ENCODE measurements around the gene OSBPL3.

Gene OSBPL3

GRCh38 chr7:24980534-24981170 lies 674 bp upstream of the OSBPL3 start:
- DNase-seq (ENCODE audit: low read depth in 2 of 2) = peak; percentile 25 to 32

- DNase-seq (ENCODE audit: low read depth in 2 of 2) = peak; percentile 66 to 76
Measured at GRCh38 chr7:24979470-24979862, 512 bp downstream of the OSBPL3 start.

GRCh38 chr7:24978843-24979469 lies 1.0 kb downstream of the OSBPL3 start:
- no peak for DNase-seq (ENCODE audit: low read depth in 2 of 2)

DNA sequence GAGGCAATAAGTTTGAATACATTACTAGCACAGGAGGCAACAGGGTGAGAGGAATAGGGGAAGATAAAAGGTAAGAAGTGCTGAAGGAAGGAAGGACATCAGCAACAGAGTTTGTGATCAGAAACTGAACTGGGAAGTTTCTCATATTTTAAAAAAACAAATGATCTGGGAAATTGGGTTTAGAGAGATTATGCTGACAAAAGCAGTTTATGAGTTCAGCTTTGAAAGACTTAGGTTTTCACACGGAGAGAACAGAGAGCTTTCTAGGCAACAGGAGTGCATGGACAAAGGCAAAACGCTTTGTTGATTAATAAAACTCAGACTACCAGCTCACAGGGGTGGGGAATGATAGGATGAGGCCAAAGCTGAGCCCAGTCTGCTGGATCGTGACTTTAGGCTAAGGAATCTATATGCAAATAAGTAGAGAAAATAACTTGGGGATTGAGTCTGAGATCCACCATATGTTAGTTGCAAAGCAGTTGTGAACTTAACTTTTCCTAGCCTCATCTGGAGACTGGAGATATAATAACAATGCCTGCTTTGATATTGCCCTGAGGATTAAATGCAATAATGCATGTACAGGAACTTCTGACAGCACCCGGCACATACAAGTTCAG lies 4.2 kb downstream of the OSBPL3 start:
- no peak for DNase-seq (ENCODE audit: low read depth in 2 of 2)

- DNase-seq (ENCODE audit: low read depth in 2 of 2) = no peak
Measured at GRCh38 chr7:24975172-24975571, 4.8 kb downstream of the OSBPL3 start.

- DNase-seq (ENCODE audit: low read depth in 2 of 2) = no peak
Measured at GRCh38 chr7:24974026-24974832, 5.7 kb downstream of the OSBPL3 start.

DNA sequence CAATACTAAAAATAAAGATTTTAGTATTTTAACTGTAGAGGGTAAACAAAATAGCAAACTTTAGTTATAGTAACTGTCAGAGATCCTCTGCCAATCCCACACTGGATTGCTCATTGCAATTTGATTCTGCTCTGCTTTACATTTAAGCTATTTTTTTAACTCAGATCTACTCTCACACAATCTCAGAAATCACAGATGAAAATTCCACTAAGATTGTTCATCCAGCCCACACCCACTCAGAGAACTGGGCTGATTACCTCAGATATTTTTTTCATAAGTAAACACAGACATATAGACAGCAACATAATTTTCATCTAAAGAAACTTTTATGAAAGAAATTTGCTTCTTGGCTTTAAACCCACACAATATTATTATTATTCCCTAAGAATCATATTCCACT lies 7.0 kb downstream of the OSBPL3 start:
- DNase-seq (ENCODE audit: low read depth in 2 of 2) = no peak

- DNase-seq (ENCODE audit: low read depth in 2 of 2) = no peak
Measured at GRCh38 chr7:24972166-24972477, 7.9 kb downstream of the OSBPL3 start.

GRCh38 chr7:24971333-24972165 lies 8.4 kb downstream of the OSBPL3 start:
- no peak for DNase-seq (ENCODE audit: low read depth in 2 of 2)

GRCh38 chr7:24970676-24971075 lies 9.3 kb downstream of the OSBPL3 start:
- DNase-seq (ENCODE audit: low read depth in 2 of 2) = no peak

- no peak for DNase-seq (ENCODE audit: low read depth in 2 of 2)
Measured at GRCh38 chr7:24968165-24968564, 11.8 kb downstream of the OSBPL3 start.

DNA sequence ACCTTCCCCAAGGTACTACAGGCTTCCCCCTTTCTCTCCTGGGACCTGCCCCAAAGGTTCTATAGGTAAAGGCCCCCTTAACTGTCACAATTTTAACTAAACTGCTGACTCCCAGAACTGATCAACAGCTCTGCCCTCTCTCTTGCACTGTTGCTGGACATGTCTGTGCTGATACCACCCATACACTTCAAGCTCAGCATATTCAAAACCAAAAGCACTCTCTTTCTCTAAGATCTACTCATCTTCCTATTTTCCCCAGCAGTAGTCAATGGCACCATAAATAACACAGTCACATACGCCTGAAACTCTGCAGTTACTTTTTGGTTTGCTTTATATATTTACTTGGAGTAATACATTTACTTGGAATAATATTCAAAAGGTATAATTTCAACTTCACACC lies 12.3 kb downstream of the OSBPL3 start:
- DNase-seq (ENCODE audit: low read depth in 2 of 2) = no peak

DNA sequence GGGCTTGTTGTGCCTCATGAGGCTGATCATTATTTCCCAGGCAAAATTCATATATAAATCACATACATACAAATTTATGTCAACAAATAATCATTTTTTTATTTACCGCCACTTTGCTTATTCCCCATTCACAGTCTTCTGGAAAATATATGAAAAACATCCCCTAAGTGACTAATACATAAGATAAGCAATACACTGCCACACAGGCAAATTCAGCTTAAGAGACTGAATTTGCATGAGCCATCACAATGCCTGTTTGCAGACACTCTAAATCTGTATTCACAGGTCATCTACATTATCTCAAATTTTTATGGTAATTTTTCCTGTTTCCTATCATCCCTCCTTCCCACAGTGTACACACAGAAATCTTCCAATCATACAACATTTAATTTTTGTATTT lies 13.2 kb downstream of the OSBPL3 start:
- DNase-seq (ENCODE audit: low read depth in 2 of 2) = no peak

GRCh38 chr7:24965831-24966708 lies 13.9 kb downstream of the OSBPL3 start:
- DNase-seq (ENCODE audit: low read depth in 2 of 2) = peak in 1 of 2 donors; percentile 33

DNA sequence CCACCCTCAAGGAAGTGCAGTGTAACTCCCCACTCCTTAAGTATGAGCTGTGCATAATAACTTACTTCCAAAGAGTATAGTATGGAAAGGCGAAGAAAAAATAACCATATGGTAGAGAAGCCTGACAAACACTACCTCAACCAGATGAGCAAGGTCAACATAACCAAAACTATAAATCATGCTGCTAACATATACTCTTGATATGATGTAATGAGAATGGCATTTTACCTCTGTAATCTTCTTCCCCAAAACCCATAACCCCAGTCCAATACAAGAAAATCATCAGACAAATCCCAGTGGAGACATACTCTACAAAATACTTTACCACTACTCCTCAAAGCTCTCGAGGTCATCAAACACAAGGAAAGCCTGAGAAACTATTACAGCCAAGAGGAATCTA lies 15.8 kb downstream of the OSBPL3 start:
- no peak for DNase-seq (ENCODE audit: low read depth in 2 of 2)

DNA sequence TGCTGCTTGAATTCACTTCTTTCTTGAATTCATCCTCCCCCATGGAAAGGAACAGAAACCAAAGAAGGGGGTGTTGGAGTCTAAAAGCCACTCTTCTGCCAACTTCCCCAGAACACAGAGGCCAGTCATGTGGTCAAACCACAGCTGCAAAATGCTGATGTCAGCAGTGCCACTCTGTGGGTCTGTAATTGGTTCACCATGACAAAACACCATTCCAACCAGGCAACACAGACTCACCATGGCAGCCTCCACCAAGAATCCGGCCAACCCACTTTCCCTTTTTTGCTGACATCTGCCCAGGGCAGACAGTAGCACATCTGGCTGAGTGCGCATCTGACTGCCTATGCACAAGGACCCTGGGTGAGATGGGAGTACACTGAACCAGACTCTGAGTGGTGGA lies 16.8 kb downstream of the OSBPL3 start:
- DNase-seq (ENCODE audit: low read depth in 2 of 2) = peak in 1 of 2 donors; percentile 32

DNA sequence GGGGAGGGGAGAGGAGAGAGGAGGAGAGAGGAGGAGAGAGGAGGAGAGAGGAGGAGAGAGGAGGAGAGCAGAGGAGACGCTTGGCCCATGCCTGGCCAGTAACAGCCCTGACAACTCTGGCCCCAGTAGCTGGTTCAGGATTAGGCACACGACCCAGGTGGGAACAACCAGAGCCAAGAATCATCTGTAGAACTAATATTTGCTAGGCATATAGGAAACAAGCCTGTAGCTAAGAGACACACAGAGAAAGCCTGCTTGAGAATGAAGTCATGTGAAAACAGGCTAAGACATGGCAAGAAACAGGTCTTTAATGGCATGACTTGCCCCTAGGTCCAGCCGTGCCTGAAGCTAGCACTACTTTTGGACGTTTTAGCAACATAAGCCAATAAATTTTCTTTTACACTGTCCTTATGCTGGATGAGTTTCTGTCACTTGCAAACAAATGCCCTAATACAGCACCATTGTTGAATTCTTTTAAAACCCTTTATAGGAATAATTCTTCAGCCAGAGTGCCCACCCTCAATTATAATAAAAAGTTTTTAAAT lies 17.5 kb downstream of the OSBPL3 start:
- no peak for DNase-seq (ENCODE audit: low read depth in 2 of 2)

DNA sequence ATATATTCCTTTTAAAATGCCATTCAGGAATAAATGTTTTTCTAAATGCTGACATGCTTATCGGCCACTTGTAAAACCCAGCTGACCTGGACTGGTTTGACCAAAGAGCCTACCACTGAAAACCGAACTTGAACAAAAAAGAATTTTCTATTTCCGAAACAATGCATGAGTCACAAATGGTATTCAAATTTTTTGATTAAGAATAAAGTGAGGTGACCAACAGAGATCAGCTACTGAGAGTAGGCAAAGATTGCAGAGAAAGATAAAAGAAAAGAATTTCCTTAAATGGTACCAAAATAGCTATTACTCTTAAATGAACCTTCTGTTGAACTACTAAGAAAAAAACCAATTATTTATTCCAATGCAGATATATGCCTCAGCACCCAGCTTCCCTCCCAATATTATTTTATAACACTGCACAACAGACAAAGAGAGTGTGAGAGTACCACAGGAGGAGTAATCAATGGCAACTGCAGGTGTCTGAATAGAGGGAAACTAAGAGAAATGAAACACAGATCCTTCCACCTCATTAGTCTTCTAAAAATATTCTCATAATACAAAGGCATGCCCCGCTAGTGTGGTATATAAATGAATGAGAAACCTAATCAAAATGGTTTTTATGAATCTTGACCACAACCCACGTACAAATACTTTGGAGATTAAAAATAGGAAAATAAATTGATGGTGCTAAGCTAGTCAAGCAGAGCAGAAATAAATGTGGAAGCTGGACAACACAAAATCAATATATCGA lies 20.1 kb downstream of the OSBPL3 start:
- DNase-seq (ENCODE audit: low read depth in 2 of 2) = no peak

- no peak for DNase-seq (ENCODE audit: low read depth in 2 of 2)
Measured at GRCh38 chr7:24958399-24958798, 21.6 kb downstream of the OSBPL3 start.

DNA sequence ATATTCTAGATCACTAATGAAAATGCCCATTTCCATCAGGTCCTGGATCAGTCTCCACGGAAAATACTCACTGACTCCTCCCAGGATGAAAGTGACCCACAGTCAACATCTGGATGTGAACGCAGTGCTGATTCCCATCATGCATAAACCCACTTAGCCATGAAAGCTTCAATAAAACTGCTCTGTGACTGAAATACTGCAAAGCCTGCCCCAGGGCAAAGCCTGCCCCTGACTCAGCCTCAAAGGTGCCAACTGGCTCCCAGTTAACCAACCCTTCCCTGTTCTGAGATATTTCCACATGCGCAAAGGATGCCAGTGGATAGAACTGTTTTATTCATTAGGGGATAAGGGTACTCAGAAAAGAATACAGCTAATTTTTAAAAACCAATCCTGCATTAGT lies 24.0 kb downstream of the OSBPL3 start:
- no peak for DNase-seq (ENCODE audit: low read depth in 2 of 2)

All from stimulated activated CD4-positive, alpha-beta T cell treated with anti-CD3 and anti-CD28 coated beads, Interleukin-4, amount 100 ng/mL, for 48 hours (primary cell).